CD4-positive, alpha-beta T cell treated with Interleukin-4 for 4 hours (primary cell): ENCODE results near the gene LOC128125822.
A peak's percentile ranks its signal among the peaks of the same experiment; 100 is the strongest.
"Not testable (repeated sequence)": the region's sequence is repeated elsewhere in the genome, so short reads cannot be mapped to it uniquely, and the experiment has no call there.

Experiments
- DNase-seq: peaks from one replicate; pipeline ENCODE4 v3.0.0-alpha.2; 2020

Gene LOC128125822

GRCh38 chr6:63572044-63572746 lies at the start of gene LOC128125822, which contains the start of gene PTP4A1:
Gene LOC128125822 (plus strand): TSS chr6:63572480.
Gene PTP4A1 (plus strand): TSS chr6:63572480. CDS start chr6:63576881, 4,401 bp downstream.
- DNase-seq: peak; percentile 97

- DNase-seq: not testable (repeated sequence)
Measured at GRCh38 chr6:63522911-63523287, 49.4 kb upstream of the LOC128125822 start.

- no peak for DNase-seq
Measured at GRCh38 chr6:63523630-63524029, 48.6 kb upstream of the LOC128125822 start.

- DNase-seq: peak; percentile 3
Measured at GRCh38 chr6:63525186-63525878, 46.9 kb upstream of the LOC128125822 start.

- no peak for DNase-seq
Measured at GRCh38 chr6:63526931-63527330, 45.3 kb upstream of the LOC128125822 start.

GRCh38 chr6:63527658-63528514 lies 44.4 kb upstream of the LOC128125822 start:
- no peak for DNase-seq

- DNase-seq: no peak
Measured at GRCh38 chr6:63529498-63529897, 42.8 kb upstream of the LOC128125822 start.

- no peak for DNase-seq
Measured at GRCh38 chr6:63530182-63530581, 42.1 kb upstream of the LOC128125822 start.

GRCh38 chr6:63530991-63531390 lies 41.3 kb upstream of the LOC128125822 start:
- no peak for DNase-seq

- DNase-seq: no peak
Measured at GRCh38 chr6:63533026-63533425, 39.3 kb upstream of the LOC128125822 start.

- no peak for DNase-seq
Measured at GRCh38 chr6:63533952-63534351, 38.3 kb upstream of the LOC128125822 start.

- DNase-seq: no peak
Measured at GRCh38 chr6:63537201-63537958, 34.9 kb upstream of the LOC128125822 start.

- no peak for DNase-seq
Measured at GRCh38 chr6:63537959-63538300, 34.4 kb upstream of the LOC128125822 start.

GRCh38 chr6:63538550-63538949 lies 33.7 kb upstream of the LOC128125822 start:
- DNase-seq: no peak

GRCh38 chr6:63543001-63543400 lies 29.3 kb upstream of the LOC128125822 start:
- no peak for DNase-seq

GRCh38 chr6:63543982-63544381 lies 28.3 kb upstream of the LOC128125822 start:
- no peak for DNase-seq

GRCh38 chr6:63546236-63546635 lies 26.0 kb upstream of the LOC128125822 start:
- DNase-seq: no peak

- DNase-seq: no peak
Measured at GRCh38 chr6:63546697-63547096, 25.6 kb upstream of the LOC128125822 start.

- no peak for DNase-seq
Measured at GRCh38 chr6:63549076-63549475, 23.2 kb upstream of the LOC128125822 start.

- DNase-seq: no peak
Measured at GRCh38 chr6:63553208-63553607, 19.1 kb upstream of the LOC128125822 start.

- DNase-seq: no peak
Measured at GRCh38 chr6:63553900-63554299, 18.4 kb upstream of the LOC128125822 start.

- no peak for DNase-seq
Measured at GRCh38 chr6:63554782-63555181, 17.5 kb upstream of the LOC128125822 start.

- no peak for DNase-seq
Measured at GRCh38 chr6:63556369-63556768, 15.9 kb upstream of the LOC128125822 start.
